ENCODE measurements around the gene NRXN2.

The NRXN2 gene

DNA sequence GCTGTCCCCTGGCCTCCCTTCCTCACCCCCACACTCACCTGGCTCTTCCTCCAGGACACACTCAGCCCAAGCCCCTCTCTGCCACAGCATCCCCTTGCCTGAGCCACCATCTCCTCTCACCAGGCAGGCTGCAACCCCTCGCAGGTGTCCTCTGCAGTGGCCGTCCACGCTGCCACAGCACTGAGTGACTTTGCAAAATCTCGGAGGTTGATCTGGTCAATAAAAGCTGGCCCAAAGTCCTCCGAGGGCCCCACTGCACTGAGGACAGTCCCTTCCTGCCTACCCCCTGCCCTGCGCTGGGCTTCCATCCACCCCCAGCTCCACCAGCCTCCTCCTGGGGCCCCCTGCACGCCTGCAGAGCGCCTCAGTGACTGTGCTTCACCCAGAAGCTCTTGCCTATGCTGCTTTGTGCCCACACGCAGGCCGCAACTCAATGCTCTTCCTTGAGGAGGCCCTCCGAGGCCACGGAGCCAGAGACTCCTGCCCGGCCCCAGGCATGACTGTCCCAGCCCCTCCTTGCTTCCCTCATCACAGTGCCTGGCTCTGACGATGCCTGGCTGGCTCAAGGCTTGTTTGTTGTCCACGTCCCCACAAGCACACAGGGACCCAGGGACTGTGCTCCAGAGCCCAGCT is 162.7 kb downstream of the NRXN2 start:
- Histone ChIP-seq H3K9ac (ENCODE audit: low read length in 2 of 2) (no peak overlapping the region), H3K27me3 (ENCODE audit: control insufficient read depth in 1 of 2, insufficient read depth in 2 of 2, low read length in 2 of 2) (peaks cover 0 to 3% of the 10 kb centered on the region in 2 donors), H3K36me3 (ENCODE audit: control insufficient read depth in 2 of 2, insufficient read depth in 2 of 2, low read length in 2 of 2) (no peaks in the 10 kb centered on the region), H3K4me3 (ENCODE audit: low read length in 2 of 2) (no peak overlapping the region), H3K4me1 (ENCODE audit: control insufficient read depth, insufficient read depth, low read length) (no peaks in the 10 kb centered on the region), H3K27ac (ENCODE audit: low read length) (no peak overlapping the region), H3K9me3 (ENCODE audit: control insufficient read depth in 2 of 2, low read length in 2 of 2) (no peaks in the 10 kb centered on the region)

DNA sequence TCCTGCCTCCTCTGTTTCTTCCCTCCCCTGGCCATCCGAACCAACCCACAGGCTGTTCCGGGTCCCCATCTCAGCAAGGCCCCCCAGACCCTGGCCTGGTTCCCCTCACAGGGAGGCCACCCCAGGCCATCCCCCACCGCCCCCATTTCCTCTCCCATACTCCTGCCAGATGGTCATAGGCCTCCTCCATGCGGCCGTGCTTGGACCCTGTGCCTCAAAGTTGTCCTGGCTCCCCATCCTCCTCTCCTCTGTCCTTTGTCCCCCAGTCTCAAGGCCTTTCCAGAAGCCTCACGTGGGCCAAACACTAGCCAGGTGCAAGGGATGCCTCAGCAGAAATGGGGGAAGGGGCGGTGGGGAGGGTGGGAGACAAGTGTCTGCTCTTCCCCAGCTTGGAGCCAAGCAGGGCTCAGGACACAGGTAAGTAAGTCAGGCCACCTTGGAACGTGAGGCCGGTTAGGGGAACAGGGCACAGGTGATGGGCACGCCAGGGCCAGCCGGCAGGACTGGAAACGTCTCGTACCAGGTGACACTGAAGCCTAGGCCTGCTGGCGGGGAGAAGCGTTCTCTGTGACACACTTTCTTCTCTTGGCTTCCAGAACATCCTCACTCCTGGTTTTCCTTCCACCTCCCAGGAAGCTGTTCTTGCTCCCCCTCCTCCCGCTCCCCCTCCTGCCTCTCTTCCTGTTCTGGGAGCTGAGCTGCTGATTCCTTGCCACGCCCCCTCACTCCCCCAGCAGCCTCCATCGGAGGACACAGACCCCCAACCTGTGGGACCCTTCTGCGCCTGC is 163.5 kb downstream of the NRXN2 start:
- Histone ChIP-seq H3K36me3 (ENCODE audit: control insufficient read depth in 2 of 2, insufficient read depth in 2 of 2, low read length in 2 of 2) (no peaks in the 10 kb centered on the region), H3K27ac (ENCODE audit: low read length) (no peak overlapping the region), H3K4me3 (ENCODE audit: low read length in 2 of 2) (no peak overlapping the region), H3K9me3 (ENCODE audit: control insufficient read depth in 2 of 2, low read length in 2 of 2) (no peaks in the 10 kb centered on the region), H3K4me1 (ENCODE audit: control insufficient read depth, insufficient read depth, low read length) (peaks cover 2% of the 10 kb centered on the region), H3K27me3 (ENCODE audit: control insufficient read depth in 1 of 2, insufficient read depth in 2 of 2, low read length in 2 of 2) (peaks cover 0 to 3% of the 10 kb centered on the region in 2 donors), H3K9ac (ENCODE audit: low read length in 2 of 2) (no peak overlapping the region)

DNA sequence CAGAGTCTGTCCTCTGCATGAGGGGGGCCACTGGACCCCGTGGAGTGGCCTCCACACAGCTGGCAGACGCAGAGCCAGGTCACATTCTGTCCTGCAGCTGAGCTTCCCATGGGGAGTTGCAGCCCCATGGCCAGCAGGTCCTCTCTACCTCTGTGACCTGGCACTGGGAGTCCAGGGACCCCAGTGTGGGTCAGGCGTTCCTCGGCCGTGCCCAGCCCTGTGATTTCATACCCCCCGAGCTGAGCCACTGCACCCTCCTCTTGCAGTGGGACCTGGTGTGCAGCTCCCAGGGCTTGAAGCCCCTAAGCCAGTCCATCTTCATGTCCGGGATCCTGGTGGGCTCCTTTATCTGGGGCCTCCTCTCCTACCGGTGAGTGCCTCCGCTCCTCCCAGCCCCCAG is 164.1 kb downstream of the NRXN2 start:
- H3K36me3 ChIP-seq (ENCODE audit: control insufficient read depth in 2 of 2, insufficient read depth in 2 of 2, low read length in 2 of 2): no peaks in the 10 kb centered on the region
- H3K9ac ChIP-seq (ENCODE audit: low read length in 2 of 2): no peak overlapping the region
- H3K4me3 ChIP-seq (ENCODE audit: low read length in 2 of 2): no peak overlapping the region
- peaks cover 0 to 3% of the 10 kb centered on the region in 2 donors for H3K27me3 ChIP-seq (ENCODE audit: control insufficient read depth in 1 of 2, insufficient read depth in 2 of 2, low read length in 2 of 2)
- H3K27ac ChIP-seq (ENCODE audit: low read length): no peak overlapping the region
- no peaks in the 10 kb centered on the region for H3K9me3 ChIP-seq (ENCODE audit: control insufficient read depth in 2 of 2, low read length in 2 of 2)
- peaks cover 9% of the 10 kb centered on the region for H3K4me1 ChIP-seq (ENCODE audit: control insufficient read depth, insufficient read depth, low read length)

DNA sequence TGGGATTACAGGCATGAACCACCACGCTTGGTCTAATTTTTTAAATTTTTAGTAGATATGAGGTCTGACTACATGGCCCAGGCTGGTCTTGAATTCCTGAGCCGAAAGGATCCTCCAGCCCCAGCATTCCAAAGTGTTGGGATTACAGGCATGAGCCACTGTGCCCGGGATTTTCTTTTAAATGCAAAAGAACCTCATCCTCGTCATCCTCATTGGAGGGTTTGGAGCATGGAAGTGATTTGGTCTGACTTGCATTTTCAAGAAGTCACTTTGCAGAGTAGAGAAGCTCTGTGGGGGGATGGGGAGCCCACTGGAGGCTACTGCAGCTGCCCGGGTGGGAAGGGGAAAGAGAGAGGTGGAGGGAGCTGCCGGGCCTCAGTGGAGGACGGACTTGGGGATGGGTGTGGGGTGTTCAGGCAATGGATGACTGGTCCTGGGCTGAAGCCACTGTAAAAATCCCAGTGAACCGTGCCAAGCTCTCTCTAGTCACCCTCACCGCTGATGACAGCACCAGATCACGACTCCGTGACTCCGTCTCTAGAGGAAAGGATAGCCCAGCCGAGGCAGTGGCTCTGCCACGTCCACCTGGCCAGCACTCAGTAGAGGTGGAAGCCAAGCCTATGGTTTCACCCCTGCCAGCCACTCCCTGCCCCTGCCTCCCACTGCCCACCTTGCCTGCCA is 164.8 kb downstream of the NRXN2 start:
- Histone ChIP-seq H3K36me3 (ENCODE audit: control insufficient read depth in 2 of 2, insufficient read depth in 2 of 2, low read length in 2 of 2) (no peaks in the 10 kb centered on the region), H3K9me3 (ENCODE audit: control insufficient read depth in 2 of 2, low read length in 2 of 2) (no peaks in the 10 kb centered on the region), H3K4me3 (ENCODE audit: low read length in 2 of 2) (no peak overlapping the region), H3K4me1 (ENCODE audit: control insufficient read depth, insufficient read depth, low read length) (peaks cover 15% of the 10 kb centered on the region), H3K9ac (ENCODE audit: low read length in 2 of 2) (no peak overlapping the region), H3K27me3 (ENCODE audit: control insufficient read depth in 1 of 2, insufficient read depth in 2 of 2, low read length in 2 of 2) (peaks cover 0 to 3% of the 10 kb centered on the region in 2 donors), H3K27ac (ENCODE audit: low read length) (no peak overlapping the region)

DNA sequence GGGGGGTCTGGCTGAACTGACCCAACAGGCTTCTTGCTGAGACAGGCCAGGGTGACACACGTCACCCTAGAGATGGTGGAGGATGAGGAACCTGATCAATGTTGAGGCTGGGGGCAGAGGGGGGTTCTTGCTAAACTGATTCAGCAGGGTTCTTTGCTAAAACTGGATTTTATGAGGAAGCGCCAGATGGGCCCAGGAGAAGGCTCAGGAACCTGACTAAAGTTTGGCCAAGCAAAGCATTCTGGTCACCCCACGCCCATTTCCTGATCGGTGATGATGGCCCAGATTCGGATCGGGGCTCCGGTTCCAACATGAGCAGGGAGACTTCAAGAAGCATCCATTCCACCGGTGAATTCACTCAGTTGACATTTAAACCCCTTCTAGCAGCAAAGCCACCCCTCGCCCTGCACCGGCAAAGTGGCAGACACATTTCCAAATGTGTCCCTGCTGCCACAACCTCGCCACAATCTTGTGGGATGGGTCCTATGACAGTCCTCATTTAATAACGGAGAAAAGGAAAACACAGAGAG is 166.2 kb downstream of the NRXN2 start:
- Histone ChIP-seq H3K27me3 (ENCODE audit: control insufficient read depth in 1 of 2, insufficient read depth in 2 of 2, low read length in 2 of 2) (peaks cover 0 to 3% of the 10 kb centered on the region in 2 donors), H3K4me3 (ENCODE audit: low read length in 2 of 2) (no peak overlapping the region), H3K4me1 (ENCODE audit: control insufficient read depth, insufficient read depth, low read length) (peaks cover 16% of the 10 kb centered on the region), H3K9me3 (ENCODE audit: control insufficient read depth in 2 of 2, low read length in 2 of 2) (no peaks in the 10 kb centered on the region), H3K9ac (ENCODE audit: low read length in 2 of 2) (no peak overlapping the region), H3K27ac (ENCODE audit: low read length) (no peak overlapping the region), H3K36me3 (ENCODE audit: control insufficient read depth in 2 of 2, insufficient read depth in 2 of 2, low read length in 2 of 2) (no peaks in the 10 kb centered on the region)

Data from stomach smooth muscle (tissue), 2 donors.